Activated naive CD4-positive, alpha-beta T cell treated with anti-CD3 and anti-CD28 coated beads, Interleukin-2, amount 10 ng/mL, durations not matched to agents 7 days and 5 days (primary cell): ENCODE results near the gene FLNA.
"Not testable (repeated sequence)": the region's sequence is repeated elsewhere in the genome, so short reads cannot be mapped to it uniquely, and the experiment has no call there.

Experiments
- CTCF ChIA-PET: fragments of 350-600 bp; sonication (Branson Sonifier 250); formaldehyde crosslinking; loops from one replicate; lab custom pipeline; 2021; ENCODE audit warnings: antibody characterized with exemption; lab: Charles Lee
- DNase-seq: peaks from one replicate; pipeline ENCODE4 v3.0.0-alpha.2; 2020
- H3K27ac Mint-ChIP-seq: one replicate; pipeline ENCODE4 v1.8.0; 2021; ENCODE audit warnings: mild to moderate bottlenecking, moderate library complexity, mixed read lengths
- H3K27me3 Mint-ChIP-seq: one replicate; pipeline ENCODE4 v1.8.0; 2021; ENCODE audit warnings: mild to moderate bottlenecking, mixed read lengths
- H3K36me3 Mint-ChIP-seq: one replicate; pipeline ENCODE4 v1.8.0; 2021; ENCODE audit warnings: mixed read lengths
- H3K4me1 Mint-ChIP-seq: one replicate; pipeline ENCODE4 v1.8.0; 2021; ENCODE audit warnings: mixed read lengths
- H3K4me3 Mint-ChIP-seq: one replicate; pipeline ENCODE4 v1.8.0; 2021; ENCODE audit warnings: mild to moderate bottlenecking, moderate library complexity, mixed read lengths
- H3K9me3 Mint-ChIP-seq: one replicate; pipeline ENCODE4 v1.8.0; 2021; ENCODE audit warnings: mixed read lengths

Gene FLNA

GRCh38 chrX:154388649-154389048 is 14.2 kb upstream of the FLNA start:
- H3K9me3 Mint-ChIP-seq, H3K27ac Mint-ChIP-seq, H3K4me3 Mint-ChIP-seq, CTCF ChIA-PET, H3K27me3 Mint-ChIP-seq, H3K4me1 Mint-ChIP-seq, H3K36me3 Mint-ChIP-seq, DNase-seq: not testable (repeated sequence)

GRCh38 chrX:154388094-154388493 is 13.7 kb upstream of the FLNA start:
- CTCF ChIA-PET, H3K4me1 Mint-ChIP-seq, DNase-seq, H3K27me3 Mint-ChIP-seq, H3K4me3 Mint-ChIP-seq, H3K9me3 Mint-ChIP-seq, H3K27ac Mint-ChIP-seq, H3K36me3 Mint-ChIP-seq: not testable (repeated sequence)

- peaks cover 6% of the 10 kb centered on the region for H3K36me3 Mint-ChIP-seq
- no peaks in the 10 kb centered on the region for H3K27me3 Mint-ChIP-seq
- H3K9me3 Mint-ChIP-seq: no peaks in the 10 kb centered on the region
- CTCF ChIA-PET: interaction anchor here (3.1 kb wide), 1 partner anchor 11 kb away, joined by 17 read pairs; no protein-coding TSS in a partner anchor
- H3K27ac Mint-ChIP-seq: no peak overlapping the region
- no peak overlapping the region for H3K4me3 Mint-ChIP-seq
- peaks cover 12% of the 10 kb centered on the region for H3K4me1 Mint-ChIP-seq
- DNase-seq: no peak
Observed at GRCh38 chrX:154384284-154384892, 10.0 kb upstream of the FLNA start.

- H3K4me1 Mint-ChIP-seq: peaks cover 12% of the 10 kb centered on the region
- no peaks in the 10 kb centered on the region for H3K9me3 Mint-ChIP-seq
- H3K36me3 Mint-ChIP-seq: peaks cover 6% of the 10 kb centered on the region
- no peak for DNase-seq
- no peak overlapping the region for H3K4me3 Mint-ChIP-seq
- H3K27ac Mint-ChIP-seq: no peak overlapping the region
- no peaks in the 10 kb centered on the region for H3K27me3 Mint-ChIP-seq
- CTCF ChIA-PET: interaction anchor here (3.1 kb wide), 1 partner anchor 10 kb away, joined by 17 read pairs; no protein-coding TSS in a partner anchor
Observed at GRCh38 chrX:154383359-154384283, 9.2 kb upstream of the FLNA start.

- Mint-ChIP-seq H3K27me3 (no peaks in the 10 kb centered on the region), H3K4me3 (no peak overlapping the region), H3K36me3 (peaks cover 6% of the 10 kb centered on the region), H3K27ac (no peak overlapping the region), H3K9me3 (no peaks in the 10 kb centered on the region), H3K4me1 (peaks cover 14% of the 10 kb centered on the region)
- no peak for DNase-seq
- CTCF ChIA-PET: interaction anchor here (3.1 kb wide), 1 partner anchor 9 kb away, joined by 17 read pairs; no protein-coding TSS in a partner anchor
Observed at GRCh38 chrX:154382483-154383069, 8.1 kb upstream of the FLNA start.

GRCh38 chrX:154381271-154381670 is 6.8 kb upstream of the FLNA start:
- CTCF ChIA-PET: no interaction called here
- Mint-ChIP-seq H3K27ac (peak overlapping the region; percentile 45), H3K9me3 (no peaks in the 10 kb centered on the region), H3K36me3 (peaks cover 6% of the 10 kb centered on the region), H3K4me3 (no peak overlapping the region), H3K4me1 (peaks cover 21% of the 10 kb centered on the region), H3K27me3 (no peaks in the 10 kb centered on the region)
- no peak for DNase-seq

- H3K4me3 Mint-ChIP-seq: peak overlapping the region; percentile 77
- H3K27ac Mint-ChIP-seq: peak overlapping the region; percentile 91
- H3K4me1 Mint-ChIP-seq: peaks cover 21% of the 10 kb centered on the region
- CTCF ChIA-PET: no interaction called here
- H3K27me3 Mint-ChIP-seq: no peaks in the 10 kb centered on the region
- H3K9me3 Mint-ChIP-seq: no peaks in the 10 kb centered on the region
- DNase-seq: no peak
- H3K36me3 Mint-ChIP-seq: peaks cover 6% of the 10 kb centered on the region
Observed at GRCh38 chrX:154380787-154381186, 6.4 kb upstream of the FLNA start.

- Mint-ChIP-seq H3K27ac (peak overlapping the region; percentile 91), H3K4me3 (peak overlapping the region; percentile 77), H3K4me1 (peaks cover 22% of the 10 kb centered on the region), H3K36me3 (peaks cover 6% of the 10 kb centered on the region), H3K9me3 (no peaks in the 10 kb centered on the region), H3K27me3 (no peaks in the 10 kb centered on the region)
- DNase-seq: no peak
- CTCF ChIA-PET: no interaction called here
Observed at GRCh38 chrX:154380153-154380552, 5.7 kb upstream of the FLNA start.

GRCh38 chrX:154379569-154379951 is 5.1 kb upstream of the FLNA start:
- no peak for DNase-seq
- Mint-ChIP-seq H3K4me1 (peaks cover 25% of the 10 kb centered on the region), H3K27me3 (no peaks in the 10 kb centered on the region), H3K36me3 (peaks cover 6% of the 10 kb centered on the region), H3K27ac (peak overlapping the region; percentile 91), H3K4me3 (peak overlapping the region; percentile 77), H3K9me3 (no peaks in the 10 kb centered on the region)
- CTCF ChIA-PET: no interaction called here

GRCh38 chrX:154378799-154379568 is 4.5 kb upstream of the FLNA start, which contains the start of gene EMD:
Gene EMD (plus strand): TSS chrX:154379295. CDS start chrX:154379485, 190 bp downstream.
- DNase-seq: peak; percentile 97
- H3K27me3 Mint-ChIP-seq: no peaks in the 10 kb centered on the region
- peaks cover 25% of the 10 kb centered on the region for H3K4me1 Mint-ChIP-seq
- CTCF ChIA-PET: no interaction called here
- H3K27ac Mint-ChIP-seq: peak within 1 kb of the TSS; percentile 91
- peaks cover 6% of the 10 kb centered on the region for H3K36me3 Mint-ChIP-seq
- peak within 1 kb of the TSS; percentile 77 for H3K4me3 Mint-ChIP-seq
- no peaks in the 10 kb centered on the region for H3K9me3 Mint-ChIP-seq

GRCh38 chrX:154378059-154378798 is 3.8 kb upstream of the FLNA start:
- H3K27ac Mint-ChIP-seq: peak overlapping the region; percentile 91
- peak overlapping the region; percentile 77 for H3K4me3 Mint-ChIP-seq
- H3K4me1 Mint-ChIP-seq: peaks cover 29% of the 10 kb centered on the region
- H3K36me3 Mint-ChIP-seq: peaks cover 6% of the 10 kb centered on the region
- peak; percentile 51 for DNase-seq
- H3K9me3 Mint-ChIP-seq: no peaks in the 10 kb centered on the region
- CTCF ChIA-PET: no interaction called here
- H3K27me3 Mint-ChIP-seq: no peaks in the 10 kb centered on the region

GRCh38 chrX:154376774-154377173 is 2.3 kb upstream of the FLNA start:
- CTCF ChIA-PET: no interaction called here
- Mint-ChIP-seq H3K4me1 (peaks cover 38% of the 10 kb centered on the region), H3K4me3 (peak overlapping the region; percentile 26), H3K36me3 (peaks cover 6% of the 10 kb centered on the region), H3K9me3 (no peaks in the 10 kb centered on the region), H3K27me3 (no peaks in the 10 kb centered on the region), H3K27ac (peak overlapping the region; percentile 24)
- no peak for DNase-seq

GRCh38 chrX:154375156-154375504 is 696 bp upstream of the FLNA start:
- peak overlapping the region; percentile 55 for H3K4me3 Mint-ChIP-seq
- H3K4me1 Mint-ChIP-seq: peaks cover 30% of the 10 kb centered on the region
- H3K9me3 Mint-ChIP-seq: no peaks in the 10 kb centered on the region
- H3K36me3 Mint-ChIP-seq: peaks cover 5% of the 10 kb centered on the region
- no peaks in the 10 kb centered on the region for H3K27me3 Mint-ChIP-seq
- CTCF ChIA-PET: interaction anchor here (0.9 kb wide), 1 partner anchor 162 kb away, joined by 4 read pairs; no protein-coding TSS in a partner anchor
- DNase-seq: no peak
- no peak overlapping the region for H3K27ac Mint-ChIP-seq
